Body of pancreas (tissue), 4 donors: Measurements from ENCODE around the gene CREB3L2. TPM values are rescaled to one million over a fixed set of nuclear protein-coding genes. Genes with fewer than 3 reads are reported as not detected.
"Not testable (repeated sequence)": the region's sequence is repeated elsewhere in the genome, so short reads cannot be mapped to it uniquely, and the experiment has no call there.

ENCODE experiments used
- ATAC-seq: fragments of 150-250 bp; one replicate; pipeline ENCODE4 v1.9.1; 2016
- DNase-seq, 4 donors: peaks; one replicate each; pipeline ENCODE4 v3.0.0-alpha.2; 2019
- H3K27ac ChIP-seq, 4 donors: fragments of 200-600 bp; sonication (generic); 1 replicate in 3 of 4; 2 replicates in 1 of 4; pipeline versions ENCODE4 v1.5.1 to v1.6.1; 2016 to 2019; ENCODE audit warnings: mild to moderate bottlenecking in 1 of 4, mixed read lengths in 1 of 4, moderate library complexity in 1 of 4
- H3K27me3 ChIP-seq, 2 donors: fragments of 200-600 bp; sonication (generic); one replicate each; pipeline ENCODE4 v1.6.0; 2016; ENCODE audit warnings: mild to moderate bottlenecking in 1 of 2
- H3K36me3 ChIP-seq, 2 donors: fragments of 200-600 bp; sonication (generic); replicated peaks in 1 of 2; 2 replicates each; pipeline ENCODE4 v1.5.1; 2016; ENCODE audit warnings: low read depth in 2 of 2; ENCODE audit not compliant: insufficient read depth in 1 of 2
- H3K4me1 ChIP-seq: fragments of 200-600 bp; sonication (generic); one replicate; pipeline ENCODE4 v1.6.0; 2016
- H3K4me3 ChIP-seq, 2 donors: fragments of 200-600 bp; sonication (generic); 1 replicate in 1 of 2; 2 replicates in 1 of 2; pipeline ENCODE4 v1.5.1; 2016 to 2019
- H3K9me3 ChIP-seq, 3 donors: fragments of 200-600 bp; sonication (generic); 1 replicate in 2 of 3; 2 replicates in 1 of 3; pipeline ENCODE4 v1.5.1; 2016
- CTCF ChIP-seq, 7 experiments: fragments of 450-650 bp in 4 of 7; fragments of 200-600 bp in 3 of 7; sonication (generic) in 3 of 7; IDR thresholded peaks; one replicate each; pipeline ENCODE4 v1.5.1; 2016 to 2019; ENCODE audit warnings: antibody characterized with exemption in 7 of 7
- POLR2A ChIP-seq, 3 donors: fragments of 450-650 bp; IDR thresholded peaks; one replicate each; pipeline ENCODE4 v1.6.1; 2016; ENCODE audit warnings: antibody characterized with exemption in 3 of 3, mild to moderate bottlenecking in 2 of 3
- WGBS, 2 donors: methylation state at CpG; one replicate each; pipeline ENCODE4 v1.1.5; 2017; 5-methylcytosine and 5-hydroxymethylcytosine counted together
- intact Hi-C: fragments of 100-400 bp; cut with DNase I; formaldehyde crosslinking; loops from one replicate; pipeline ENCODE4 v1.15.1; 2023
- total RNA-seq, 2 donors: library from RNA; depleted of rRNA; stranded (reverse); fragments of >200 nt; gene quantifications; one replicate each; pipeline ENCODE4 v1.1.0, GENCODE V29; 2016

Gene CREB3L2
- 10 to 100 TPM; 21.3 to 28.0 TPM for total RNA-seq

DNA sequence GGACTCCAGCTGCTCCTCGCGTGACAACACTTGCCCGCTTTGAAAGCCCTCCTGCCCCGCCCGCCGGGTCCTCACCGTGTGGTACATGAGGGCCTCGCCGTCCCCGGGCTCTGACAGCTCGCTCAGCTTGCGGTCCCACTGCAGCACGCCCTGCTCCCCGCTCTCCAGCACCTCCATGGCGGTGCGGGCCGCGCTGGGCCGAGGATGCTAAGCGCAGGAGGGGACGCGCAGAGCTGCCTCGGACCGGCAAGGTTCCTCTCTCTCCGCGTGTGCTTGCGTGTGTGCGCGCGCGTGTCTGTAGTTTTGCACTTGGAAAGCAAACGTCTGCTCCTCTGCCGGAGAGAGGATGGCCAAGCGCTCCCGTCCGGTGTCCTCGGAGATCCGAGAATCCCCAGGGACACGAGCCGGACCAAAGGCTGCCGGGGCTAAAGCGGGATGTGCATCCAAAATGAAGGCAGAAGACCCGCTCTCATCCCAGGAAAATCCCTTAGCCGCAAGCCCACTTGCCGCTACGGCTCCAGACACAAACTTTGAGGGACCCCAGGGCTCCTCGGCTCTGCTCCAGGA, at the start of gene CREB3L2:
Gene CREB3L2, minus strand, starts transcription at position 558 of the 567 bp plus-strand sequence. Its CDS starts 381 bp downstream, at position 177.
- Histone ChIP-seq H3K27ac (peak within 1 kb of the TSS; percentile 88 to 96 (median 93)), H3K36me3 (no peaks in the 10 kb centered on the region), H3K27me3 (no peaks in the 10 kb centered on the region), H3K4me1 (peaks cover 23% of the 10 kb centered on the region), H3K9me3 (no peaks in the 10 kb centered on the region), H3K4me3 (peak within 1 kb of the TSS; percentile 67 to 82)
- intact Hi-C loops: no loop called here
- DNase-seq: peak; percentile 64 to 71 (median 70)
- TF ChIP-seq POLR2A (IDR thresholded peaks at IDR 0.05) (peak; percentile 80 to 93 (median 90)), CTCF (IDR thresholded peaks at IDR 0.05) (no peak)
- peak; percentile 39 for ATAC-seq
- 1 to 5% methylated on average over 3 to 46 of the region's 47 CpGs for WGBS, 2 donors

GRCh38 chr7:138049505-138050116, 47.7 kb upstream of the CREB3L2 start:
- Histone ChIP-seq H3K27ac (no peak overlapping the region), H3K9me3 (no peaks in the 10 kb centered on the region), H3K36me3 (no peaks in the 10 kb centered on the region), H3K4me1 (no peaks in the 10 kb centered on the region), H3K4me3 (no peak overlapping the region), H3K27me3 (no peaks in the 10 kb centered on the region)
- intact Hi-C loops: no loop called here
- ATAC-seq: no peak
- TF ChIP-seq POLR2A (IDR thresholded peaks at IDR 0.05) (no peak), CTCF (IDR thresholded peaks at IDR 0.05) (no peak)
- DNase-seq: no peak
- 85 to 96% methylated on average over 1 of the region's 1 CpG for WGBS, 2 donors

- DNase-seq (no peak), ATAC-seq (no peak)
- no peak for TF ChIP-seq CTCF (IDR thresholded peaks at IDR 0.05)
- TF ChIP-seq POLR2A (IDR thresholded peaks at IDR 0.05): no peak
- 93 to 95% methylated on average over 3 of the region's 3 CpGs for WGBS, 2 donors
- Histone ChIP-seq H3K9me3 (no peaks in the 10 kb centered on the region), H3K27ac (no peak overlapping the region), H3K4me3 (no peak overlapping the region), H3K27me3 (no peaks in the 10 kb centered on the region), H3K4me1 (no peaks in the 10 kb centered on the region), H3K36me3 (no peaks in the 10 kb centered on the region)
- intact Hi-C loops: no loop called here
Observed at GRCh38 chr7:138047907-138048306, 46.0 kb upstream of the CREB3L2 start.

GRCh38 chr7:138044897-138045296, 43.0 kb upstream of the CREB3L2 start:
- H3K4me3 ChIP-seq: no peak overlapping the region
- ATAC-seq: no peak
- H3K36me3 ChIP-seq: no peaks in the 10 kb centered on the region
- no peaks in the 10 kb centered on the region for H3K9me3 ChIP-seq
- no peak overlapping the region for H3K27ac ChIP-seq
- no peak for DNase-seq
- intact Hi-C loops: no loop called here
- WGBS, 2 donors: 85 to 90% methylated on average over 2 of the region's 2 CpGs
- TF ChIP-seq POLR2A (IDR thresholded peaks at IDR 0.05) (no peak), CTCF (IDR thresholded peaks at IDR 0.05) (no peak)
- no peaks in the 10 kb centered on the region for H3K4me1 ChIP-seq
- no peaks in the 10 kb centered on the region for H3K27me3 ChIP-seq

- intact Hi-C loops, H3K27me3 ChIP-seq, H3K27ac ChIP-seq, H3K36me3 ChIP-seq, ATAC-seq, H3K4me1 ChIP-seq, H3K4me3 ChIP-seq, H3K9me3 ChIP-seq, DNase-seq: not testable (repeated sequence)
- 47 to 57% methylated on average over 1 of the region's 1 CpG for WGBS, 2 donors
Observed at GRCh38 chr7:138040063-138040462, 38.2 kb upstream of the CREB3L2 start.
